ENCODE results near the gene CLCA1.
"Not testable (repeated sequence)": the region's sequence is repeated elsewhere in the genome, so short reads cannot be mapped to it uniquely, and the experiment has no call there.

CLCA1 gene

GRCh38 chr1:86466109-86466844, 2.5 kb upstream of the CLCA1 start:
- DNase-seq, result peak; percentile 20

DNA sequence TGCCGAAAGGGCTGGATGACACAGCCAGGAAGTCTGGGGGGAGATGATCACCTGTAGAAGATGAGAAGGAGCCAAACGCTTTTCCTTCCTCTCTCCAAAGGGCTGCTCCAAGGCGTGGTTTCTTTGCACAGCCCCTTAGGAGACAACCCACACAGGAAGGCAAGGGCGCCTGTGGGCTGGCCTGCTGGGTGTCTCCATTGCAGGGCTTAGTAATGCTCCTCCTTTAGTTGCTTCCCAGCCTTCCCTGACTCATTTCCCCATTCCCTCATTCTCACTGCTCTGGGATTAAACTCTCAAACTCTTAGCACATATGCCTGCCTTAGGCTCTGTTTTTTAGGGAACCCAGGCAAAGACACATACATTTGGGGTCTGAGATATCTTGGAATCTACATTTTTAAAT, 1.7 kb upstream of the CLCA1 start:
- no peak for DNase-seq

- DNase-seq, result no peak
These were observed 2.1 kb downstream of the CLCA1 start for GRCh38 chr1:86470859-86471258.

DNA sequence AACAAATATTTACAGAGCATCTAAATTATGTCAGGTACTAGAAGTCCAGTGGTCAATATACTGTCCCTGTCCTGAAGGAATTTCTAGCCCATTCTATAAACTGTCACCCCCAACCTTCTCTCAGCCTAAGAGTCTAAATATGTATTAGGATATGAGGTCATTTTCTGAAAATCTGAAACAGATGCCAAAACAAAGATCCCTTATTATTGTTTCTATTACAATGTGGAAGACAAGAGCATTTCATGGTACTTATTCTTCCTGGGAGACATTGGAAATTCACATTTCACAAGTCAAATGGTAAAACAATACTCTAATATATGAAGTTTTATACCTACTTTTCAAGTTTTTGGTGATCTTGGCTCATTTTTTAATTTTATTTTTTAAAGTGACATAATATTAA, 2.6 kb downstream of the CLCA1 start:
- DNase-seq, result no peak

DNA sequence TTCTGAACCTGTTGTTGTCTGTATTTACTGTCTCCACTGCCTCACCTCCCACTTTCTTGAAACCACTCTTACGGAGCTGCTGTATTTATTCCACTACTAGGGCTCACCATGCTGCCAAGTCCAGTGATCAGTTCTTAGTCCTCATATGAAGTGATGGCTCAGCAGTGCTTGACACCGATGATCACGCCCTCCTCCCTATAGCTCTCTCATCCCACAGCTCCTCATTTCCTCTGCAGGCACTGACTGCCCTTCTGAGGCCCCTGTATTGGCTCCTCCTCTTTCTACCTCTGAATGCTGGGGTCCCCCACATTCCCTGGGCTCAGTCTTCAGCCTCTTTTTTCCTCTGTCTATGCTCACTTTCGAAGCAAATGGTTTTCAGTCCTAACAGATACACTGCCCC, 3.4 kb downstream of the CLCA1 start:
- no peak for DNase-seq

DNA sequence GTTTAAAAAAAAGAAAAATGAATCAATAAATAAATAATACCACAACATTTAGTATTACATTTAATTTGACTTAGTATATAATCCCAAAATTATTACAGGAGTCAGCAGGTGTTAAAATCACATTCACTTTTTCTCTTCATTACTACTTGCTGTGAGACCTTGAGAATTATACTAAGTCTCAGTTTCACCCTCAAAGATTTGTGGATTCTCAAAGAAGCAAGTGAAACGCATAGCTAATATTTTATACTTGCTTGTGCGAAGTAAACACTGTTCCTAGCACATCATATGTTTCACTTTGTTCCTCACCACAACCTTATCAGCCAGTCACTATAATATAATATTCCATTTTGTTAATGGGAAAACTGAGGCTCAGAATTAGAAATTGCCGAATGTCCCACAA, 4.0 kb downstream of the CLCA1 start:
- no peak for DNase-seq

DNA sequence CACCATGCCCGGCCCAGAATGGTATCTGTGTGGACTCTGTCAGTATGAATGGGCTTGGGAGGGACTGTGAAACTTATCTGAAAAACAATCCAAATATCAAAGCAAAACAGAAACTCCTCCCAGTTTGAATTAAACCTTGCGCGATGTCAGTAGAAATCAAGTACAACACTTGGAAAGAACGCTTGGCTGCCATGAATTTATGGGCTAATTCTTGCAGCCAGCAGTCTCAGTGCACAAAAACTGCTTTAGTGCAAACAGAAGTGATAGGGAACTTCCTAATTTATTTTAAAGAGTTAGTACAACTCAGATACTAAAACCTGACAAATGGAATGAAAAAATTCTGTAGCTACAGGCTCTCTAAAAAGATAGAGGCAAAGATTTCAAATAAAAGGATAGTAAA, 8.5 kb downstream of the CLCA1 start:
- DNase-seq, result no peak

DNA sequence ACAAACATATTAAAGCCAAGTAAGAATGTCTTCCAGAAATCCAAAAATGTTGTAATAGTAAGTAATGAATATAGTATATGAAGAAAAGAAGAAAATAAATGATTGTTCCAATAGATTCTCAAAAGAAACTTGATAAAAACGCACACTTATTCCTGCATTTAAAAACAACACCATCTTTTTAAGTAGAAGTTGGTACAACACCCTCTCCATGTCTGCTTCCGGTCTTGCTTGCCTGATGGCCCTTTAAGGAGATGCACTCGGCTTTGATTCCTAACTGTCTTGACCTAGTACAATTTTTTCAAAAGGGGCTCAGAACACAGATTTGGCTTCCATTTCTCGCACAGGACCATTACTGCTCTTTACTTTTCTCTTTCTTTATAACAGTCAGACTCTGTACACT, 9.0 kb downstream of the CLCA1 start:
- DNase-seq, result no peak

DNA sequence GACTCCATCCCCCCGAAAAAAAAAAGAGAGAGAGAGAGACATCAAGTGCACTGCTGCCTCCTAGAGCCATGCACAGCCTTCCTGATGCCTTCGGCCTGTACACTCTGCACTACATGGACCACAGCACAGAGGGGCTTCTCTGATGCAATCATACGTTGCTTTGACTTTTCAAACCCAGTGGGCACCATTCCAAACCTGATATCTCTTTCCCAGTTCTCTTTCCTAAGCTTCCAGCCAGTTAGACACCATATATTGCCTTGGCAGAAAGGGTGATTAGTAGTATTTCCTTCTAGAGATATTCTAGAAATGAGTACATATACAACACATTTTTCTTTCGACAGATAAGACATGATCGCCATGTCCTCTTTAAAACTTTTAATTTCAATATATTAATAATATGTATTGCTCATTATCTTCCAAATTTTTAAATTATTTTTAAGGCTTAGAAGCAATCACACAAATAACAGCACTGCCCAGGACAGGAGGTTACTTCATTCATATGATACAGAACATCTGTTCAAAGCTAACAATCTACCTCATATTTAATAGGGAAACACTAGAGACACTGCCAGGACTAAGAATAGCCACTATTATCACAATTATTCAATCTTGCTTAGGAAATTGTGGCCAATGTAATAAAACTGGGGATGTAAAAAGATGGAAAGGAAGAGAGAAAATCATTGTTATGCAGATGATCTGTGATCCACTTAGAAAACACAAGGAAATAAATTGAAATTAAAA, 9.9 kb downstream of the CLCA1 start:
- no peak for DNase-seq

GRCh38 chr1:86481966-86482365, 13.2 kb downstream of the CLCA1 start:
- DNase-seq, result no peak

- no peak for DNase-seq
These were observed 18.5 kb downstream of the CLCA1 start for GRCh38 chr1:86487131-86487810.

GRCh38 chr1:86487811-86488141, 19.0 kb downstream of the CLCA1 start:
- no peak for DNase-seq

GRCh38 chr1:86489242-86489878, 20.6 kb downstream of the CLCA1 start:
- no peak for DNase-seq

DNA sequence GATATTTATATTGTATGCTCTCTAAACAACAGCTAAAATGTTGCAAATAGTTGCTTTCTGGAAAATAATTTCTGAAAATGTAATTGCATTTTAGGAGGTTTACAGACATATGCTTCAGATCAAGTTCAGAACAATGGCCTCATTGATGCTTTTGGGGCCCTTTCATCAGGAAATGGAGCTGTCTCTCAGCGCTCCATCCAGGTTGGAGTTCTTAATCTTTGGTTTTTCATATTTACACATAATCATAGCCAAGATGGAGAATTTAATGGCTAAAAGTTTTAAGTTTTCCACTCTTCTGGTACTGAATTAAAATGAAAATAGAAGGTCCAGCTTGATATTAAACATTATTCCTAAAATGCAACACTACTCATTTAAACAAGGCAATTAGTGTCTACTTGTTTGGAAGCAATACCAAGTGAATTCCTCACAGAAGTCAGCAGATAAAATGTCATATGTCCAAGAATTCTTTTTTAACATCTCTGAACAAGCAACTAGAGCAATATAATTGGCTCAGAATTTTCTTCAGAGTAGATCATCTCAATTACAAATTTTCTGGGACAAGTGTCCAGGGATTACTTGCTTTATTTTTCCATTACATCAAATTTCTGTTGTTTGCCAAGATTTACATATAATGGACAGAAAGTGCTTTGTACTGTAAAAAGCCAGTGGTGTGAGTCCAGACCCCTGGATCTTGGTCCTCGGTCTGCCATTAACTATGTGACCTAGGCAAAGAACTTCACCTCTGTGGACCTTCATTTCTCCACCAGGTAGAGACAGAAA, 22.6 kb downstream of the CLCA1 start:
- no peak for DNase-seq

- no peak for DNase-seq
These were observed 29.6 kb downstream of the CLCA1 start for GRCh38 chr1:86498281-86498680.

- no peak for DNase-seq
These were observed 31.4 kb downstream of the CLCA1 start for GRCh38 chr1:86499987-86500593.

DNA sequence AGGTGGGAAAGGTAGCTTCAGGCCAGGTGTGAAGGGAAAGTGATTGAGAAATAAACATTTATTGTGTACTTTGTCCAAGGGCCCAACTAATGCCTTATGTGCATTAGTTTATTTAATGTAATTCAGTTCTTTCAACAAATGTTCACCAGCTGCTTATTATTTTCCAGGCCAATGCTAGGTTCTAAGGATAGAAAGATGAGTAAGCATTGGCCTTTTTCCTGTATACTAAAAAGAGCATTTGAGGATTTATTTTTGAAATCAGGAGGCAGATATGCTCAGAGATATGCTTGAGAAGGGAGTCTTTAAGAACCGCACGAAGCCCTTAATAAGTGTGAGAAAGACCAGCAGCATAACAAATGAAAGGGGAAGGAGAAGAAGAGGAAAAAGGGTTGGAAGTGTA, 32.0 kb downstream of the CLCA1 start:
- DNase-seq, result no peak

GRCh38 chr1:86502125-86502646, 33.5 kb downstream of the CLCA1 start:
- DNase-seq, result not testable (repeated sequence)

- peak; percentile 32 for DNase-seq
These were observed 34.1 kb downstream of the CLCA1 start for GRCh38 chr1:86502721-86503405.

DNA sequence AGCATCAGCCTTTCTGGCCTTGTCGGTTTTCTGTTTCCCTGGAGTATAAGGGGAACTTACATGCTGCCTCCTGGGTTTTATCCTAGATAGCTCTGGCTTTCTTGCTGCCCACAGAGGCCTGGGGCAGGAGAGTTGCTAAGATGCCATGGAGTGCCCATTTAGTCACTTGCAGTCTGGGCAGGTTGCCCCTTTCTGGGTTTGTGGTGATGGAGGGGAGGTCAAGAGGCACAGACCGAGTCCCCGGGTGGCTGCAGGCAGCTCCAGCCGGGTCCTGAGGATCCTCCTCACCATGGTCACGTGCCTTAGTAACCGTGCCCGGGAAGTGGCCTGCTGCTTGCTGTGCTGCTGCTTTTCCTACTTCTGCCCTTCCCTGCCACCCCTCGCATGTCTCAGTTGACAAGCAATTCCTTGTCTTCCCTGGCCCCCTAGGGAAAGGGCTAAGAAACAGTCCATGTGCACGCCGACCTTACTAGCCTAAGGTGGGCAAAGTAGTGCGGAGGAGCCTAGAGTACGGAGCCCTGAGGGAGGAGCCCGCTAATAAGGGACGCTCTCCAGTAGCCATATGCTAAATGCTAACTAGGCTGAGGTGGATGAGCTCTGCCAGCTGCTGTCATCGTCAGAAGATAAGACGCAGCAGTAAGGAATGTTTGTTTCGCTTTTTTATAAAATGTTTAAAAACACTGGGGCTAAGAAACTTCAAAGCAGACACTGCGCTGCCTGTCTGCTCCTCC, 34.8 kb downstream of the CLCA1 start:
- DNase-seq, result peak; percentile 64

- DNase-seq, result peak; percentile 53
These were observed 35.4 kb downstream of the CLCA1 start for GRCh38 chr1:86504137-86504479.

Data from NCI-H524 treated with DMSO at 0.1 percent for 48 hours (cell line).